Vagina (tissue), 2 donors: Measurements from ENCODE around the gene COBL. TPM values are rescaled to one million over a fixed set of nuclear protein-coding genes. Genes with fewer than 3 reads are reported as not detected.

ENCODE experiments used
- DNase-seq, 2 donors: peaks; one replicate each; pipeline ENCODE4 v3.0.0-alpha.2; 2017; ENCODE audit errors: extremely low spot score in 2 of 2
- H3K27ac ChIP-seq: fragments of 200-600 bp; sonication (generic); one replicate; pipeline ENCODE4 v1.5.1; 2019
- H3K27me3 ChIP-seq: fragments of 200-600 bp; sonication (generic); one replicate; pipeline ENCODE4 v1.5.1; 2019
- H3K36me3 ChIP-seq, 2 donors: fragments of 200-600 bp; sonication (generic); one replicate each; pipeline ENCODE4 v1.5.1; 2017 to 2019
- H3K4me1 ChIP-seq: fragments of 200-600 bp; sonication (generic); one replicate; pipeline ENCODE4 v1.5.1; 2019
- H3K4me3 ChIP-seq, 2 donors: fragments of 200-600 bp; sonication (generic); 1 replicate in 1 of 2; 2 replicates in 1 of 2; pipeline ENCODE4 v1.5.1; 2016 to 2019
- H3K9me3 ChIP-seq: fragments of 200-600 bp; sonication (generic); one replicate; pipeline ENCODE4 v1.5.1; 2019
- POLR2A ChIP-seq, 2 donors: fragments of 450-650 bp; IDR thresholded peaks; one replicate each; pipeline ENCODE4 v1.6.1; 2017; ENCODE audit warnings: antibody characterized with exemption in 2 of 2, mild to moderate bottlenecking in 2 of 2, moderate library complexity in 2 of 2
- POLR2AphosphoS5 ChIP-seq, 2 donors: sonication (generic); formaldehyde crosslinking; IDR thresholded peaks; one replicate each; pipeline ENCODE4 v1.9.0; 2017; ENCODE audit warnings: antibody characterized with exemption in 2 of 2, mild to moderate bottlenecking in 2 of 2, low read depth in 1 of 2; ENCODE audit not compliant: insufficient read depth in 1 of 2
- intact Hi-C: fragments of 100-400 bp; cut with DNase I; formaldehyde crosslinking; loops from one replicate; pipeline ENCODE4 v1.15.1; 2023
- total RNA-seq: library from RNA; depleted of rRNA; stranded (reverse); fragments of >200 nt; gene quantifications from one replicate; pipeline ENCODE4 v1.2.3, GENCODE V29; 2016
- TF ChIP-seq, protein P1 (sequence below), 3 experiments: fragments of 450-650 bp in 2 of 3; fragments of 200-600 bp in 1 of 3; sonication (generic) in 1 of 3; IDR thresholded peaks; one replicate each; pipeline ENCODE4 v1.5.1; 2017 to 2019; ENCODE audit warnings: antibody characterized with exemption in 3 of 3, mild to moderate bottlenecking in 2 of 3, moderate library complexity in 2 of 3

Gene COBL
- total RNA-seq, 1 donor from 2014 or later: 9.3 TPM

DNA sequence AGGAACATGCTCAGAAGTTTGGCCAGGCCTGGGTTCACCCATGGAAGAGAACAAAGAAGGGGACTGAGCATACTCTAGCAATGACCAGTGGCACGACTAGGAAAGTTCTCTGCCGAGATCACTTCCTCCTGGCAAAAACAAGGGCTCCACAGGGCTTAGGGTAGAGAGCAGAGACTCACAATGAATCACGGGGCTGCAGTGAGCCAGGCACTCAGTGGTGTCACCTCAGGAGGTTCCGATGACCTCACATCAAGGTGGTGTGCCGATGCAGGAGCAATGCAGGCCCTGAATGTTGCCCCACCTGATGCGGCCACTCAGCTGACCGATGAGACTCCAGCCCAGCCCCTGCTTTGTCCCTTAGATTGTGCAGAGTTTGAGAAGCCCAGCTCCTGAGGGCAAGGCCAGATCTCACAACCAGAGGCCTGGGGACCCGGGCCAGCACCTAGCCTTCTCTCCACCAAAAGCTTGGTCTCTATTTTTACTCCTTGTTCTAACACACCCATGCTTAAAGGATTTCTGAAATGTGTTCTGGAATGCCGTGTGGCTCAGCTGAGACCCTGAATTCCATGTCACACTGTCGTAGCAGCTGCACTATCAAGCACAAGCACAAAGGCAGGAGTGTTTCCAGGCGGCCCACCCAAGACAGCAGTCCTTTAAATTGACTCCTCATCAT is 60.9 kb downstream of the COBL start:
- intact Hi-C loops: no loop called here
- Histone ChIP-seq H3K27me3 (no peaks in the 10 kb centered on the region), H3K4me1 (no peaks in the 10 kb centered on the region), H3K27ac (no peak overlapping the region), H3K4me3 (no peak overlapping the region), H3K36me3 (no peaks in the 10 kb centered on the region), H3K9me3 (no peaks in the 10 kb centered on the region)
- no peak for DNase-seq
- TF ChIP-seq POLR2A (IDR thresholded peaks at IDR 0.05) (no peak), POLR2AphosphoS5 (IDR thresholded peaks at IDR 0.05; ENCODE audit: insufficient read depth in 1 of 2, low read depth in 1 of 2) (no peak)
- TF ChIP-seq, protein P1, sequence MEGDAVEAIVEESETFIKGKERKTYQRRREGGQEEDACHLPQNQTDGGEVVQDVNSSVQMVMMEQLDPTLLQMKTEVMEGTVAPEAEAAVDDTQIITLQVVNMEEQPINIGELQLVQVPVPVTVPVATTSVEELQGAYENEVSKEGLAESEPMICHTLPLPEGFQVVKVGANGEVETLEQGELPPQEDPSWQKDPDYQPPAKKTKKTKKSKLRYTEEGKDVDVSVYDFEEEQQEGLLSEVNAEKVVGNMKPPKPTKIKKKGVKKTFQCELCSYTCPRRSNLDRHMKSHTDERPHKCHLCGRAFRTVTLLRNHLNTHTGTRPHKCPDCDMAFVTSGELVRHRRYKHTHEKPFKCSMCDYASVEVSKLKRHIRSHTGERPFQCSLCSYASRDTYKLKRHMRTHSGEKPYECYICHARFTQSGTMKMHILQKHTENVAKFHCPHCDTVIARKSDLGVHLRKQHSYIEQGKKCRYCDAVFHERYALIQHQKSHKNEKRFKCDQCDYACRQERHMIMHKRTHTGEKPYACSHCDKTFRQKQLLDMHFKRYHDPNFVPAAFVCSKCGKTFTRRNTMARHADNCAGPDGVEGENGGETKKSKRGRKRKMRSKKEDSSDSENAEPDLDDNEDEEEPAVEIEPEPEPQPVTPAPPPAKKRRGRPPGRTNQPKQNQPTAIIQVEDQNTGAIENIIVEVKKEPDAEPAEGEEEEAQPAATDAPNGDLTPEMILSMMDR (IDR thresholded peaks at IDR 0.05): no peak

DNA sequence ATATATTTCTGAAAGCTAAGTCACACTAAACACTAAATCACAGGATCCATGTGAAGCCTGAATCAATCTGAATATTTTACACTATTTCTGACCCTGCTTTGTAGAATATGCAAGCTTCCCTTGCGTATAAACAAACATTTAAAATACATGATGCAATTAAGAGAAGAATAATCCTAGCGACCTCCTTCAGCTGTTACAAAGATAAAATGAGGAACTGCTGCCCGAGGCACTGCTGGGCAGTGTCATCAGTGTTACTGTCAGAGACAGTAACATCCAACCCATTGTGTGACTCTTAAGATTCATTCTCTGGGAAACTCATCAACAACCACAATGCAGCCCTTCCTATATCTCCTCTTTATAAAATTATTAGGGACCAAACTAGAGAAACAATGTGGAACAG is 61.6 kb downstream of the COBL start:
- H3K4me3 ChIP-seq: no peak overlapping the region

GRCh38 chr7:51253157-51253556 is 63.5 kb downstream of the COBL start:
- intact Hi-C loops: no loop called here
- no peaks in the 10 kb centered on the region for H3K36me3 ChIP-seq

More for the DNA sequence above, 61.6 kb downstream of the COBL start:
- Histone ChIP-seq H3K36me3 (no peaks in the 10 kb centered on the region), H3K4me1 (no peaks in the 10 kb centered on the region), H3K27ac (no peak overlapping the region), H3K27me3 (no peaks in the 10 kb centered on the region), H3K9me3 (no peaks in the 10 kb centered on the region)
- intact Hi-C loops: no loop called here
- no peak for DNase-seq
- TF ChIP-seq POLR2AphosphoS5 (IDR thresholded peaks at IDR 0.05; ENCODE audit: insufficient read depth in 1 of 2, low read depth in 1 of 2) (no peak), POLR2A (IDR thresholded peaks at IDR 0.05) (no peak)
- TF ChIP-seq, protein P1 (IDR thresholded peaks at IDR 0.05): no peak

DNA sequence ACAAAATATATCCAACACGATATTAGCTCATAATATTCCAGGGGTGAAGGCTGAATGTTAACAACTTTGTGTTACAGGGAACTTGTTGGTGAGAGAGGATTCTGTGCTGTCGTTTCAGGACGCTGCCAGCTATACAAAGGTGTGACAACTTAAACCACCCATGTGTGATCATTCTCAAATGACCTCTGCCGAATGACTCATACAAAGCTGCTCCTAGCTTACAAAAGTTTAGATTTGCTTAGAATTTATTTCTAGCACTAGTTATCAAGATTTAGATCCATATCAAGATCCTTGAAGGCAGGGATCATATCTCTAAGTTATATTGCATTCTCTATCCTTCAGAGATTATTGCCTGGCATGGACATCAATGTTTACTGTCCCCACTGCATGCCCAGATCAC is 65.3 kb downstream of the COBL start:
- H3K27me3 ChIP-seq: no peaks in the 10 kb centered on the region
- no peak overlapping the region for H3K27ac ChIP-seq
- TF ChIP-seq, protein P1 (IDR thresholded peaks at IDR 0.05): no peak
- TF ChIP-seq POLR2A (IDR thresholded peaks at IDR 0.05) (no peak), POLR2AphosphoS5 (IDR thresholded peaks at IDR 0.05; ENCODE audit: insufficient read depth in 1 of 2, low read depth in 1 of 2) (no peak)
- DNase-seq: no peak
- no peak overlapping the region for H3K4me3 ChIP-seq
- H3K9me3 ChIP-seq: no peaks in the 10 kb centered on the region
- H3K4me1 ChIP-seq: no peaks in the 10 kb centered on the region
- intact Hi-C loops: no loop called here
- no peaks in the 10 kb centered on the region for H3K36me3 ChIP-seq

More at GRCh38 chr7:51253157-51253556, 63.5 kb downstream of the COBL start:
- Histone ChIP-seq H3K4me3 (no peak overlapping the region), H3K27ac (no peak overlapping the region), H3K27me3 (no peaks in the 10 kb centered on the region), H3K4me1 (no peaks in the 10 kb centered on the region), H3K9me3 (no peaks in the 10 kb centered on the region)
- DNase-seq: no peak
- TF ChIP-seq, protein P1 (IDR thresholded peaks at IDR 0.05): no peak
- no peak for TF ChIP-seq POLR2AphosphoS5 (IDR thresholded peaks at IDR 0.05; ENCODE audit: insufficient read depth in 1 of 2, low read depth in 1 of 2)
- no peak for TF ChIP-seq POLR2A (IDR thresholded peaks at IDR 0.05)

GRCh38 chr7:51250512-51250911 is 66.1 kb downstream of the COBL start:
- H3K4me3 ChIP-seq: no peak overlapping the region
- H3K36me3 ChIP-seq: no peaks in the 10 kb centered on the region
- intact Hi-C loops: no loop called here
- no peaks in the 10 kb centered on the region for H3K27me3 ChIP-seq
- DNase-seq: no peak
- no peaks in the 10 kb centered on the region for H3K9me3 ChIP-seq
- H3K4me1 ChIP-seq: no peaks in the 10 kb centered on the region
- TF ChIP-seq POLR2A (IDR thresholded peaks at IDR 0.05) (no peak), POLR2AphosphoS5 (IDR thresholded peaks at IDR 0.05; ENCODE audit: insufficient read depth in 1 of 2, low read depth in 1 of 2) (no peak)
- TF ChIP-seq, protein P1 (IDR thresholded peaks at IDR 0.05): no peak
- no peak overlapping the region for H3K27ac ChIP-seq
